ENCODE data around the gene SERPINB7. TPM values are rescaled to one million over a fixed set of nuclear protein-coding genes. Genes with fewer than 3 reads are reported as not detected.

The SERPINB7 gene
- polyA plus RNA-seq, 1 donor (not counting 4 experiments of a cell fraction or from before 2014, with no cell fraction given): 408 TPM

GRCh38 chr18:63763831-63764600 lies 11.2 kb upstream of the SERPINB7 start:
- no peaks in the 10 kb centered on the region for H3K79me2 ChIP-seq (ENCODE audit: control insufficient read depth, insufficient read depth, low read length)
- TF ChIP-seq EZH2 (IDR thresholded peaks at IDR 0.05; ENCODE audit: low read length) (no peak), CTCF (optimal IDR thresholded peaks at IDR 0.05 in 1 of 3, IDR thresholded peaks at IDR 0.05 in 1 of 3, conservative IDR thresholded peaks at IDR 0.05 in 1 of 3; ENCODE audit: extremely low read depth in 1 of 3, insufficient read depth in 2 of 3, low read length in 3 of 3) (no peak)
- no peaks in the 10 kb centered on the region for H3K27me3 ChIP-seq (ENCODE audit: control insufficient read depth, extremely low read depth, insufficient read depth, low read length)
- H2AFZ ChIP-seq (ENCODE audit: control insufficient read depth, low read length): no peak overlapping the region
- dilution Hi-C loops (cut with MboI; ENCODE audit: extremely low pct_ligation_motif_present, low sequenced_read_pairs): no loop called here
- H3K4me3 ChIP-seq (ENCODE audit: control insufficient read depth in 2 of 3, extremely low read depth in 1 of 3, insufficient read depth in 2 of 3, low read depth in 1 of 3, low read length in 3 of 3): no peak overlapping the region
- no peak overlapping the region for H3K4me2 ChIP-seq (ENCODE audit: control insufficient read depth, extremely low read depth, insufficient read depth, low read depth, low read length)
- H3K4me1 ChIP-seq (ENCODE audit: control insufficient read depth, extremely low read depth, insufficient read depth, low read length): peaks cover 23% of the 10 kb centered on the region
- H3K9ac ChIP-seq (ENCODE audit: control insufficient read depth, extremely low read depth, insufficient read depth, low read length): no peak overlapping the region
- DNase-seq (ENCODE audit: low read depth, low spot score) (no peak), FAIRE-seq (no peak)
- no peaks in the 10 kb centered on the region for H4K20me1 ChIP-seq (ENCODE audit: control insufficient read depth, extremely low read depth, insufficient read depth, low read length)
- no peaks in the 10 kb centered on the region for H3K36me3 ChIP-seq (ENCODE audit: control insufficient read depth in 2 of 2, extremely low read depth in 1 of 2, insufficient read depth in 2 of 2, low read length in 2 of 2)
- H3K27ac ChIP-seq (ENCODE audit: control insufficient read depth, insufficient read depth, low read length): no peak overlapping the region
- H3K9me3 ChIP-seq (ENCODE audit: control insufficient read depth, low read depth, low read length): peaks cover 4% of the 10 kb centered on the region
- no peaks in the 10 kb centered on the region for H3K9me1 ChIP-seq (ENCODE audit: control insufficient read depth, extremely low read depth, insufficient read depth, low read length)

- no peak for FAIRE-seq
These were observed 9.4 kb upstream of the SERPINB7 start for GRCh38 chr18:63765837-63766236.

More at GRCh38 chr18:63765837-63766236, 9.4 kb upstream of the SERPINB7 start:
- DNase-seq (ENCODE audit: low read depth, low spot score): no peak
- Histone ChIP-seq H3K79me2 (ENCODE audit: control insufficient read depth, insufficient read depth, low read length) (no peaks in the 10 kb centered on the region), H3K4me2 (ENCODE audit: control insufficient read depth, extremely low read depth, insufficient read depth, low read depth, low read length) (no peak overlapping the region), H3K36me3 (ENCODE audit: control insufficient read depth in 2 of 2, extremely low read depth in 1 of 2, insufficient read depth in 2 of 2, low read length in 2 of 2) (no peaks in the 10 kb centered on the region), H3K9ac (ENCODE audit: control insufficient read depth, extremely low read depth, insufficient read depth, low read length) (no peak overlapping the region), H3K27ac (ENCODE audit: control insufficient read depth, insufficient read depth, low read length) (no peak overlapping the region), H3K27me3 (ENCODE audit: control insufficient read depth, extremely low read depth, insufficient read depth, low read length) (no peaks in the 10 kb centered on the region), H3K9me1 (ENCODE audit: control insufficient read depth, extremely low read depth, insufficient read depth, low read length) (no peaks in the 10 kb centered on the region), H3K4me3 (ENCODE audit: control insufficient read depth in 2 of 3, extremely low read depth in 1 of 3, insufficient read depth in 2 of 3, low read depth in 1 of 3, low read length in 3 of 3) (no peak overlapping the region), H4K20me1 (ENCODE audit: control insufficient read depth, extremely low read depth, insufficient read depth, low read length) (no peaks in the 10 kb centered on the region), H2AFZ (ENCODE audit: control insufficient read depth, low read length) (no peak overlapping the region), H3K4me1 (ENCODE audit: control insufficient read depth, extremely low read depth, insufficient read depth, low read length) (peaks cover 23% of the 10 kb centered on the region), H3K9me3 (ENCODE audit: control insufficient read depth, low read depth, low read length) (no peaks in the 10 kb centered on the region)
- dilution Hi-C loops (cut with MboI; ENCODE audit: extremely low pct_ligation_motif_present, low sequenced_read_pairs): no loop called here
- TF ChIP-seq CTCF (optimal IDR thresholded peaks at IDR 0.05 in 1 of 3, IDR thresholded peaks at IDR 0.05 in 1 of 3, conservative IDR thresholded peaks at IDR 0.05 in 1 of 3; ENCODE audit: extremely low read depth in 1 of 3, insufficient read depth in 2 of 3, low read length in 3 of 3) (no peak), EZH2 (IDR thresholded peaks at IDR 0.05; ENCODE audit: low read length) (no peak)

All from keratinocyte (primary cell).